ENCODE measurements around the gene LDB2.

Gene LDB2

GRCh38 chr4:16508968-16509367, 389.5 kb downstream of the LDB2 start:
- DNase-seq (ENCODE audit: low read depth in 1 of 2, low spot score in 1 of 2), result no peak

GRCh38 chr4:16505726-16506125, 392.7 kb downstream of the LDB2 start:
- no peak for DNase-seq (ENCODE audit: low read depth in 1 of 2, low spot score in 1 of 2)

GRCh38 chr4:16505267-16505666, 393.2 kb downstream of the LDB2 start:
- DNase-seq (ENCODE audit: low read depth in 1 of 2, low spot score in 1 of 2), result no peak

GRCh38 chr4:16503421-16504100, 394.9 kb downstream of the LDB2 start:
- no peak for DNase-seq (ENCODE audit: low read depth in 1 of 2, low spot score in 1 of 2)

- no peak for DNase-seq (ENCODE audit: low read depth in 1 of 2, low spot score in 1 of 2)
Measured at GRCh38 chr4:16498978-16499377, 399.5 kb downstream of the LDB2 start.

GRCh38 chr4:16496501-16496900, 401.9 kb downstream of the LDB2 start:
- no peak for DNase-seq (ENCODE audit: low read depth in 1 of 2, low spot score in 1 of 2)

- DNase-seq (ENCODE audit: low read depth in 1 of 2, low spot score in 1 of 2), result no peak
Measured at GRCh38 chr4:16492872-16493271, 405.6 kb downstream of the LDB2 start.

- no peak for DNase-seq (ENCODE audit: low read depth in 1 of 2, low spot score in 1 of 2)
Measured at GRCh38 chr4:16489226-16489625, 409.2 kb downstream of the LDB2 start.

GRCh38 chr4:16488084-16488483, 410.4 kb downstream of the LDB2 start:
- DNase-seq (ENCODE audit: low read depth in 1 of 2, low spot score in 1 of 2), result no peak

GRCh38 chr4:16484711-16485110, 413.7 kb downstream of the LDB2 start:
- DNase-seq (ENCODE audit: low read depth in 1 of 2, low spot score in 1 of 2), result no peak

GRCh38 chr4:16483540-16483939, 414.9 kb downstream of the LDB2 start:
- DNase-seq (ENCODE audit: low read depth in 1 of 2, low spot score in 1 of 2), result no peak

GRCh38 chr4:16480011-16480410, 418.4 kb downstream of the LDB2 start:
- DNase-seq (ENCODE audit: low read depth in 1 of 2, low spot score in 1 of 2), result no peak

GRCh38 chr4:16472537-16472936, 425.9 kb downstream of the LDB2 start:
- DNase-seq (ENCODE audit: low read depth in 1 of 2, low spot score in 1 of 2), result no peak

- no peak for DNase-seq (ENCODE audit: low read depth in 1 of 2, low spot score in 1 of 2)
Measured at GRCh38 chr4:16467061-16467460, 431.4 kb downstream of the LDB2 start.

- DNase-seq (ENCODE audit: low read depth in 1 of 2, low spot score in 1 of 2), result no peak
Measured at GRCh38 chr4:16466581-16466980, 431.9 kb downstream of the LDB2 start.

- DNase-seq (ENCODE audit: low read depth in 1 of 2, low spot score in 1 of 2), result no peak
Measured at GRCh38 chr4:16464651-16465050, 433.8 kb downstream of the LDB2 start.

GRCh38 chr4:16462656-16463055, 435.8 kb downstream of the LDB2 start:
- DNase-seq (ENCODE audit: low read depth in 1 of 2, low spot score in 1 of 2), result no peak

GRCh38 chr4:16461362-16461761, 437.1 kb downstream of the LDB2 start:
- no peak for DNase-seq (ENCODE audit: low read depth in 1 of 2, low spot score in 1 of 2)

- DNase-seq (ENCODE audit: low read depth in 1 of 2, low spot score in 1 of 2), result no peak
Measured at GRCh38 chr4:16457944-16458343, 440.5 kb downstream of the LDB2 start.
